K562 (cell line): ENCODE data around the gene SEC24A. TPM values are rescaled to one million over a fixed set of nuclear protein-coding genes. Genes with fewer than 3 reads are reported as not detected.

Source experiments
- ATAC-seq: fragments of 200-7000 bp; cut with Tn5 transposase; 3 replicates; pipeline ENCODE4 v1.9.1; 2020; ENCODE audit warnings: moderate library complexity
- BruUV-seq: library from RNA; stranded (reverse); fragments of 400-500 nt; replicated peaks from 2 replicates; lab custom pipeline; 2021; lab: Mats Ljungman, UMichigan
- CTCF ChIA-PET: fragments of 300-600 bp; formaldehyde crosslinking; extraction: SDS; loops from one replicate; lab custom pipeline; 2021; ENCODE audit warnings: low intra/inter-chr PET ratio; lab: Yijun Ruan, JAX
- POLR2A ChIA-PET: fragments of 300-600, 350-650 bp; sonication (Branson Sonifier 250); formaldehyde crosslinking; extraction: SDS; loops from one replicate; lab custom pipeline; 2021; ENCODE audit warnings: antibody characterized with exemption, inconsistent platforms; lab: Yijun Ruan, JAX
- DNase-seq, 4 experiments: peaks; one replicate each; pipeline versions ENCODE4 v3.0.0 to v3.0.0-alpha.2; 2011 to 2018; ENCODE audit warnings: low spot score in 3 of 4, mixed read lengths in 3 of 4; ENCODE audit errors: extremely low read depth in 1 of 4
- FAIRE-seq: peaks from 2 replicates; lab custom pipeline; 2011; peaks lifted over from hg19 to GRCh38; lab: Jason Lieb, UNC
- H2AFZ ChIP-seq: 2 replicates; pipeline ENCODE4 v1.6.0; 2011; ENCODE audit warnings: low read depth, low read length, control low read depth, inconsistent platforms
- H3K27ac ChIP-seq: fragments of 200-600 bp; 3 replicates; pipeline ENCODE4 v1.8.0; 2011; ENCODE audit warnings: low read depth, mild to moderate bottlenecking, control low read depth, inconsistent platforms, low read length, moderate library complexity, mixed read lengths; ENCODE audit errors: extremely low read depth
- H3K27me3 ChIP-seq, 2 experiments: fragments of 300-600 bp in 1 of 2; 2 replicates in 1 of 2; 3 replicates in 1 of 2; pipeline versions ENCODE4 v1.6.0 to v1.8.0; 2011; ENCODE audit warnings: inconsistent platforms in 2 of 2, low read length in 2 of 2, mild to moderate bottlenecking in 1 of 2, mixed read lengths in 1 of 2, moderate library complexity in 1 of 2; ENCODE audit not compliant: control insufficient read depth in 2 of 2, insufficient read depth in 2 of 2
- H3K36me3 ChIP-seq: fragments of 300-600 bp; 3 replicates; pipeline ENCODE4 v1.8.0; 2011; ENCODE audit warnings: mild to moderate bottlenecking, low read length, inconsistent platforms; ENCODE audit not compliant: control insufficient read depth, insufficient read depth
- H3K4me1 ChIP-seq, 2 experiments: fragments of 200-600 bp in 1 of 2; replicated peaks in 1 of 2; 2 replicates in 1 of 2; 3 replicates in 1 of 2; pipeline versions ENCODE4 v1.5.1 to v1.8.0; 2011; ENCODE audit warnings: inconsistent platforms in 2 of 2, low read length in 2 of 2, mild to moderate bottlenecking in 1 of 2, mixed read lengths in 1 of 2, moderate library complexity in 1 of 2; ENCODE audit not compliant: control insufficient read depth in 2 of 2, insufficient read depth in 2 of 2
- H3K4me2 ChIP-seq: 2 replicates; pipeline ENCODE4 v1.6.1; 2011; ENCODE audit warnings: low read length, control low read depth, inconsistent platforms, mixed read lengths; ENCODE audit not compliant: insufficient read depth
- H3K4me3 ChIP-seq: fragments of 200-600 bp; sonication (generic), shearing (Covaris generic); 2 replicates; pipeline ENCODE4 v1.5.1; 2016; ENCODE audit warnings: control low read depth, inconsistent platforms
- H3K79me2 ChIP-seq: fragments of 200-600 bp; 3 replicates; pipeline ENCODE4 v1.8.0; 2011; ENCODE audit warnings: low read length, inconsistent platforms; ENCODE audit not compliant: control insufficient read depth, insufficient read depth
- H3K9ac ChIP-seq, 2 experiments: 2 replicates each; pipeline versions ENCODE4 v1.6.0 to v1.6.1; 2011; ENCODE audit warnings: low read depth in 2 of 2, low read length in 2 of 2, control low read depth in 1 of 2, inconsistent platforms in 1 of 2, mild to moderate bottlenecking in 1 of 2, mixed read lengths in 1 of 2; ENCODE audit not compliant: insufficient read depth in 1 of 2
- H3K9me1 ChIP-seq: one replicate; pipeline ENCODE4 v1.6.0; 2011; ENCODE audit warnings: inconsistent platforms, mild to moderate bottlenecking, low read length, moderate library complexity; ENCODE audit not compliant: control insufficient read depth, insufficient read depth
- H3K9me3 ChIP-seq: replicated peaks from 2 replicates; pipeline ENCODE4 v1.5.1; 2011; ENCODE audit warnings: low read depth, low read length, inconsistent platforms; ENCODE audit not compliant: control insufficient read depth, insufficient read depth
- H4K20me1 ChIP-seq: replicated peaks from 2 replicates; pipeline ENCODE4 v1.6.1; 2011; ENCODE audit warnings: low read length, inconsistent platforms, mixed read lengths; ENCODE audit not compliant: control insufficient read depth, insufficient read depth
- MTF1 ChIP-seq: fragments of 250-450 bp; sonication (Bioruptor Pico); IDR thresholded peaks from 2 replicates; pipeline ENCODE4 v1.9.0; 2021; ENCODE audit warnings: moderate library complexity, mild to moderate bottlenecking, inconsistent platforms, borderline replicate concordance
- NFE2L1 ChIP-seq: fragments of 450-650 bp; IDR thresholded peaks from 2 replicates; pipeline ENCODE4 v1.6.1; 2016; ENCODE audit warnings: missing genetic modification characterization, low read depth, mild to moderate bottlenecking, missing compliant biosample characterization, moderate library complexity, borderline replicate concordance
- NUFIP1 ChIP-seq: fragments of 450-650 bp; IDR thresholded peaks from 2 replicates; pipeline ENCODE4 v1.6.1; 2018; ENCODE audit not compliant: partially characterized antibody
- POLR2A ChIP-seq: fragments of 450-650 bp; conservative IDR thresholded peaks from 2 replicates; pipeline ENCODE4 v1.6.1; 2016
- SMAD2 ChIP-seq: fragments of 150-350 bp; IDR thresholded peaks from 2 replicates; pipeline ENCODE4 v1.6.1; 2014; ENCODE audit warnings: low read depth, mild to moderate bottlenecking, low read length
- SPI1 ChIP-seq: IDR thresholded peaks from 2 replicates; pipeline ENCODE4 v1.6.1; 2011; ENCODE audit warnings: low read depth, low read length, control low read depth, borderline replicate concordance
- SRSF9 ChIP-seq: fragments of 200-400 bp; formaldehyde crosslinking; IDR thresholded peaks from 2 replicates; pipeline ENCODE4 v1.6.1; 2017; ENCODE audit warnings: low read depth, low read length, borderline replicate concordance
- ZNF445 ChIP-seq: fragments of 250-450 bp; sonication (Bioruptor Pico); IDR thresholded peaks from 2 replicates; pipeline ENCODE4 v1.4.0; 2020; ENCODE audit warnings: low read depth, mild to moderate bottlenecking, moderate library complexity
- WGBS: fragments of 100-300 bp; shearing (Covaris generic); methylation state at CpG from one replicate; pipeline ENCODE4 v1.1.6; 2016; ENCODE audit warnings: low coverage, mixed read lengths; ENCODE audit not compliant: insufficient coverage; ENCODE audit errors: missing lambda C conversion rate; 5-methylcytosine and 5-hydroxymethylcytosine counted together
- in situ Hi-C: fragments of 300-500 bp; cut with MboI; formaldehyde crosslinking; loops from 4 replicates; pipeline ENCODE4 v1.15.0; 2018; ENCODE audit warnings: inconsistent platforms, mixed read lengths
- intact Hi-C: fragments of 100-400 bp; cut with micrococcal nuclease; formaldehyde crosslinking; loops from 2 replicates; pipeline ENCODE4 v1.14.2; 2022
- polyA plus RNA-seq, 8 experiments: library from polyadenylated mRNA; depleted of rRNA in 4 of 8; stranded (reverse) in 5 of 8; unstranded in 3 of 8; fragments of >200 nt; fragmentation: Nextera tagmentation in 2 of 8; fragmentation: Illumina TruSeq in 1 of 8; extraction: Ambion mirVana in 2 of 8; extraction: Trizol in 1 of 8; gene quantifications; 2 replicates each; pipeline versions ENCODE4 v1.2.1 to v1.2.3, GENCODE V29; 2011 to 2014; ENCODE audit warnings: inconsistent platforms in 1 of 8, missing spikeins in 1 of 8
- total RNA-seq, 7 experiments: library from RNA; depleted of rRNA in 6 of 7; stranded (reverse); fragments of >200 nt in 6 of 7; fragmentation: Illumina TruSeq in 2 of 7; extraction: Trizol in 2 of 7; gene quantifications; 2 replicates each; pipeline versions ENCODE4 v1.2.1 to v1.2.3, GENCODE V29; 2011 to 2021; ENCODE audit warnings: low replicate concordance in 1 of 7
- TF ChIP-seq, protein P1 (sequence below): conservative IDR thresholded peaks from 2 replicates; pipeline ENCODE4 v1.6.1; 2011; ENCODE audit warnings: low read depth, mild to moderate bottlenecking, low read length; ENCODE audit not compliant: control insufficient read depth
- TF ChIP-seq, protein P2 (sequence below): fragments of 450-650 bp; IDR thresholded peaks from 2 replicates; pipeline ENCODE4 v1.6.1; 2016; ENCODE audit warnings: antibody characterized with exemption

SEC24A gene
- total and polyA plus RNA-seq, 9 of the 15 experiments (the other 6 are each of a cell fraction or from before 2014, with no cell fraction given): 7.9 to 36.5 (median 17.5) TPM

DNA sequence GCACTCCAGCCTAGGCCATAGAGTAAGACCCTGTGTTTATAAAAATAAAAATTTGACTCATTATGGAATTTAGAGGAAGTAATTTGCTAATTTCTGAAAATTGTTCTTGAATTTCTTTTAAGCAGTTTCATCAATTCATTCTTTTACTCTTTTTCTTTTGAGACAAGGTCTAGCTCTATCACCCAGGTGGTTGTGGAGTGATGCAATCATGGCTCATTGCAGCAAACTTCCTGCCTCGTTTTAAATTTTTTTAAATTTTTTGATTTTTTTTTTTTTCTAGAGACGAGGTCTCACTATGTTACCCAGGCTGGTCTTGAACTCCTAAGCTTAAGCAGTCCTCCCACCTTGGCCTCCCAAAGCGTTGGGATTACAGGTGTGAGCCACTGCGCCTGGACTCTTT lies 86.7 kb downstream of the SEC24A start (continued):
- TF ChIP-seq SRSF9: no peak
- TF ChIP-seq, all 486 proteins: peak for 5

DNA sequence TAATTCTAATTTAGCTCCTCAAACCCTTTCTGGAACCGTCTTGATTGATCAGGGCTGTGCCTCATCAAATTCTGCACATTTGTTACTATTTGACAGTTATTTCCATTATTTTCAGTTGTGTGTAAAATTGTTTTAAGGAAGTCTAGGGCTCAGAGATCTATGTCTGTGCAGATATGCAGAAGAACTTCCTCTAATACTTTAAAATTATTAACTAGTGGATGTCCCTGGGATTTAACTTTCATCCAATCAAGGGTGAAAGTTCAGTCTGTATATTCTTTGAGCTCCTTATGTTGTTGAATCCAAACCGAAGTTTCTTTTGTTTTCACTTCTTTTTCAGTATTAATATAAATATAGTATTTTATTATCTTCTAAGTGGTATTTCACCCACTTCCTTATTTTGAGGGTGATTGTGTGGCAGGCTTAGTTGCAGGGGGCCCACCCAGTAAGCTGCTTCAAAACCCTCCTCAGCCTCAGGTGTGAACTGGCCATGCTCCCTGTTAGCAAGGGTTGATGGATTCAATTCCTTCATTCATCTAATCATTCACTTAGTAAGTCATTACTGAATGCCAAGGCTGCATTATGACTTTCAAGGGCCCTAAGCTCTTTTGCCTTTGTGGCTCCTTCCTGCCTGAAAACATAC lies 87.7 kb downstream of the SEC24A start:
- BruUV-seq: no TSS peak
- Histone ChIP-seq H3K36me3 (peaks cover 6% of the 10 kb centered on the region; the same call in 1 of the 3 replicates), H3K27me3 (no peaks in the 10 kb centered on the region), H3K79me2 (peaks cover 28% of the 10 kb centered on the region), H2AFZ (peak overlapping the region; percentile 38; the same call in 1 of the 2 replicates), H3K27ac (no peak overlapping the region), H3K4me3 (no peak overlapping the region), H3K9ac (no peak overlapping the region), H4K20me1 (no peaks in the 10 kb centered on the region), H3K9me3 (no peaks in the 10 kb centered on the region), H3K4me1 (peaks cover 13 to 15% of the 10 kb centered on the region in 2 experiments), H3K4me2 (no peak overlapping the region), H3K9me1 (no peaks in the 10 kb centered on the region)
- DNase-seq: no peak
- TF ChIP-seq MTF1 (CRISPR knock-in tag) (no peak), SPI1 (peak; percentile 82; the same call in 1 of the 2 replicates), NUFIP1 (no peak), ZNF445 (CRISPR knock-in tag) (no peak), NFE2L1 (tag) (no peak), SMAD2 (no peak), POLR2A (no peak)
- TF ChIP-seq, protein P1, sequence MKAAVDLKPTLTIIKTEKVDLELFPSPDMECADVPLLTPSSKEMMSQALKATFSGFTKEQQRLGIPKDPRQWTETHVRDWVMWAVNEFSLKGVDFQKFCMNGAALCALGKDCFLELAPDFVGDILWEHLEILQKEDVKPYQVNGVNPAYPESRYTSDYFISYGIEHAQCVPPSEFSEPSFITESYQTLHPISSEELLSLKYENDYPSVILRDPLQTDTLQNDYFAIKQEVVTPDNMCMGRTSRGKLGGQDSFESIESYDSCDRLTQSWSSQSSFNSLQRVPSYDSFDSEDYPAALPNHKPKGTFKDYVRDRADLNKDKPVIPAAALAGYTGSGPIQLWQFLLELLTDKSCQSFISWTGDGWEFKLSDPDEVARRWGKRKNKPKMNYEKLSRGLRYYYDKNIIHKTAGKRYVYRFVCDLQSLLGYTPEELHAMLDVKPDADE: no peak
- TF ChIP-seq, protein P2, sequence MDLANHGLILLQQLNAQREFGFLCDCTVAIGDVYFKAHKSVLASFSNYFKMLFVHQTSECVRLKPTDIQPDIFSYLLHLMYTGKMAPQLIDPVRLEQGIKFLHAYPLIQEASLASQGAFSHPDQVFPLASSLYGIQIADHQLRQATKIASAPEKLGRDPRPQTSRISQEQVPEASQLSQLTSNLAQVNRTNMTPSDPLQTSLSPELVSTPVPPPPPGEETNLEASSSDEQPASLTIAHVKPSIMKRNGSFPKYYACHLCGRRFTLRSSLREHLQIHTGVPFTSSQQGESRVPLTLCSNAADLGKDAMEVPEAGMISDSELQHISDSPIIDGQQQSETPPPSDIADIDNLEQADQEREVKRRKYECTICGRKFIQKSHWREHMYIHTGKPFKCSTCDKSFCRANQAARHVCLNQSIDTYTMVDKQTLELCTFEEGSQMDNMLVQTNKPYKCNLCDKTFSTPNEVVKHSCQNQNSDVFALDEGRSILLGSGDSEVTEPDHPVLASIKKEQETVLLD: no peak
- ATAC-seq: no peak
- in situ Hi-C loops: no loop called here
- ChIA-PET CTCF (no interaction called here), POLR2A (interaction anchor here (0.9 to 1.0 kb wide), 2 partner anchors 19 to 22 kb away, joined by 3 read pairs; partner anchors contain the start of gene DDX46)
- WGBS: 27% methylated on average over 2 of the region's 2 CpGs
- FAIRE-seq: no peak
- intact Hi-C loops: loop anchor here (5.0 kb wide), 1 partner anchor 111 kb away; the partner anchor contains the start of gene C5orf24
